Bronchial epithelial cell (primary cell): ENCODE measurements around the gene PTPRN2. TPM values are rescaled to one million over a fixed set of nuclear protein-coding genes. Genes with fewer than 3 reads are reported as not detected.

Experiments
- DNase-seq: peaks from one replicate; pipeline ENCODE4 v3.0.0-alpha.2; 2010; ENCODE audit warnings: low read depth
- FAIRE-seq: peaks from 2 replicates; lab custom pipeline; 2011; peaks lifted over from hg19 to GRCh38; lab: Jason Lieb, UNC
- H3K27me3 ChIP-seq: 2 replicates; pipeline ENCODE4 v1.5.1; 2011; ENCODE audit warnings: low read length; ENCODE audit not compliant: control insufficient read depth, insufficient read depth
- H3K36me3 ChIP-seq: 2 replicates; pipeline ENCODE4 v1.5.1; 2011; ENCODE audit warnings: low read length; ENCODE audit not compliant: control insufficient read depth, insufficient read depth
- H3K4me3 ChIP-seq: 2 replicates; pipeline ENCODE4 v1.5.1; 2011; ENCODE audit warnings: mild to moderate bottlenecking, low read depth, low read length, control low read depth
- total RNA-seq: library from RNA; depleted of rRNA; stranded (reverse); fragments of >200 nt; gene quantifications from 2 replicates; pipeline ENCODE4 v1.2.1, GENCODE V29; 2014
- TF ChIP-seq, protein P1 (sequence below): IDR thresholded peaks from 2 replicates; pipeline ENCODE4 v1.5.1; 2011; ENCODE audit warnings: mild to moderate bottlenecking, moderate library complexity, low read length, control low read depth, inconsistent platforms; ENCODE audit not compliant: insufficient read depth, severe bottlenecking

The PTPRN2 gene
- total RNA-seq, 1 donor from 2014 or later, result 1.1 TPM

DNA sequence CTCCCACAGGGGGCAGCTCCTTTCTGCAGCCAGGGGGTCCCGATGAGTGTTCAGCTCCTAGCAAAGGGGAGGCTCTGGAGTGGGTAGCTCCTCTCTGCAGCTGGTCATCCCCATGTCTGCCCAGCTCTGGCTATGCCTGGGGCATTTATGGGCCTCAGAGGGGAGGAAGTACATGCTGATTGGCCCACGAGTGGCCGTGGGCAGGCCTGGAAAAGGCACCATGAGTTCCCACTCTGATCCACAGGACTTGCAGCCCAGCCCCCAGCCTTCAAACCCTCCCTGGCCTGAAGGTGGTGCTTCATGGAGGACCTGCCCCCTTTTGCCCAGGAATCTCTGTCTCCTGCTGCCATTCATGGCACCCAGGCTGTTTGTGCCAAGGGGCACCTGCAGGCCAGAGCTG is 982.0 kb downstream of the PTPRN2 start:
- no peak for DNase-seq
- Histone ChIP-seq H3K4me3 (no peak overlapping the region), H3K36me3 (no peaks in the 10 kb centered on the region), H3K27me3 (no peaks in the 10 kb centered on the region)
- no peak for FAIRE-seq
- TF ChIP-seq, protein P1, sequence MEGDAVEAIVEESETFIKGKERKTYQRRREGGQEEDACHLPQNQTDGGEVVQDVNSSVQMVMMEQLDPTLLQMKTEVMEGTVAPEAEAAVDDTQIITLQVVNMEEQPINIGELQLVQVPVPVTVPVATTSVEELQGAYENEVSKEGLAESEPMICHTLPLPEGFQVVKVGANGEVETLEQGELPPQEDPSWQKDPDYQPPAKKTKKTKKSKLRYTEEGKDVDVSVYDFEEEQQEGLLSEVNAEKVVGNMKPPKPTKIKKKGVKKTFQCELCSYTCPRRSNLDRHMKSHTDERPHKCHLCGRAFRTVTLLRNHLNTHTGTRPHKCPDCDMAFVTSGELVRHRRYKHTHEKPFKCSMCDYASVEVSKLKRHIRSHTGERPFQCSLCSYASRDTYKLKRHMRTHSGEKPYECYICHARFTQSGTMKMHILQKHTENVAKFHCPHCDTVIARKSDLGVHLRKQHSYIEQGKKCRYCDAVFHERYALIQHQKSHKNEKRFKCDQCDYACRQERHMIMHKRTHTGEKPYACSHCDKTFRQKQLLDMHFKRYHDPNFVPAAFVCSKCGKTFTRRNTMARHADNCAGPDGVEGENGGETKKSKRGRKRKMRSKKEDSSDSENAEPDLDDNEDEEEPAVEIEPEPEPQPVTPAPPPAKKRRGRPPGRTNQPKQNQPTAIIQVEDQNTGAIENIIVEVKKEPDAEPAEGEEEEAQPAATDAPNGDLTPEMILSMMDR, result no peak

DNA sequence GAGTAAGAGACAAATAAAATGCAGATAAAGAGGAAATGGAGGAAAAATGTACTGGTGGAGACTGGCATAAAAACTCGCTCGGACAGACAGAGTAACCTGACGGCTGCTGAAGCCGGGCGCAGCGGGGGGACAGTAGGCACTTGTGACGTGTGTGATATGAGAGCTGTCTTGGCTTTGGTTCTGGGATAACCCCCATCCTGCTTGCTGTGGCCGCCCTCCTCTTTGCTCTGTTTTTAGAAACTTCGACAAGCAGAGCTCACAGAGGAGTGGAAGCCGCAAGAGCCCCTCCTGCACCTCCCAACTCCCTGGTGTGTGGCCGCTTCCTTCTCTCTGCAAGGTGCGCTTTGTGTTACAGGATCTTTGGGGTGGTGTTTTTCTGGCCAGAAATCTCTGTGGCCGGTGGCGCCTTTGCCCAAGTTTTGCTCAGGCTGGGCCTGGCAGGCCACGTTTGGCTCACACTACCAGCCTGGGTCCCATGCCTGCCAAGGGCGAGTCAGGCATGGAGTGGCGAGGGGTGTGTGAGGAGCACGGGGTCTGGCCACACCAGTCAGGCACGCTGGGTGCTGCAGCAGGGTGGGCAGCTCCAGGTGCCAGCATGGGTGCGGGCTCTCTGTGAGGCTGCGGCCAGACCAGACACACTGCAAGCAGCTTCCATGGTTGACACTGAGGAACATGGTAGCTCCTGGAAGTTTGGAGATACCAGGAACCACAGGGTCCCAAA is 982.8 kb downstream of the PTPRN2 start:
- Histone ChIP-seq H3K27me3 (no peaks in the 10 kb centered on the region), H3K36me3 (no peaks in the 10 kb centered on the region), H3K4me3 (no peak overlapping the region)
- DNase-seq, result no peak
- TF ChIP-seq, protein P1, result no peak
- no peak for FAIRE-seq

DNA sequence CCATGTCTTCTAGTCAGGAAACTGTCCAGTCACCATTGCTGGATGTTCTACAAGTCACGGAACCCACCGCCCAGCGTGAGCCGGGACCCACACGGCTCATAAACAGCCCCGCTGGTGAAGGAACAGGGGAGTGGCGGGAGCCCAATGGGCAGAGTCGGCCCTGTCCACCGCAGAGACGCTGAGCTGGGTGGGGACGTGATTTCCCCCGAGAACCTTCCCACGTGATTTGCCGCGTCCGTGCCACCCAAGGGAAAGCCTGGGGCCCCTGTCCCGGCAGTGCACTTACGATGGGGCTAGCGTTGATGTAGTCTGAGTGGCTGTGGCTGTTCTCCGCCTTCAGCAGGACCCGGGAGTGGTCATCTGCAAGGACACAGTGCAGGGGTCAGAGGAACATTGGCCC is 983.9 kb downstream of the PTPRN2 start:
- no peak for FAIRE-seq
- no peak for DNase-seq
- TF ChIP-seq, protein P1, result no peak
- no peaks in the 10 kb centered on the region for H3K36me3 ChIP-seq
- H3K4me3 ChIP-seq, result no peak overlapping the region
- H3K27me3 ChIP-seq, result no peaks in the 10 kb centered on the region

DNA sequence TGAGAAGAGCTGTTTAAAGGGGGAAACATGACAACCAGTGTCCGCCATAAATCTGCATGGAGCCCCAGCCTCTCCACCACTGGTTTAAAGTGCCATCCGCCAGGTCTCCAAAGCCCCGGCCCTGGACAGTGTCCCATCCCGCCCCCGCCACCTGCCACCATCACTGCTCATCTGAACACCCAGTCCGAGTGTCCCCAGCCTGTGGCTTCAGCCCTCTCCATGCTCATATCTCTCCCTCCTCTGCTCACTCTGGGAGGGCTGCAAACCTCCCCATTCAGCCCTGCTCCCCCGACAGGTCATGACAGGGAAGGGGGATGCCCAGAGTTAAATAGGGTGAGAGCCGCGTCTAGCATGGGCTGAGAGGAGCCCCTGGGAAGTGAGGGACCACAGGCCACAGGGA is 984.6 kb downstream of the PTPRN2 start:
- DNase-seq (no peak), FAIRE-seq (no peak)
- H3K4me3 ChIP-seq, result no peak overlapping the region
- no peaks in the 10 kb centered on the region for H3K36me3 ChIP-seq
- no peaks in the 10 kb centered on the region for H3K27me3 ChIP-seq
- TF ChIP-seq, protein P1, result no peak

DNA sequence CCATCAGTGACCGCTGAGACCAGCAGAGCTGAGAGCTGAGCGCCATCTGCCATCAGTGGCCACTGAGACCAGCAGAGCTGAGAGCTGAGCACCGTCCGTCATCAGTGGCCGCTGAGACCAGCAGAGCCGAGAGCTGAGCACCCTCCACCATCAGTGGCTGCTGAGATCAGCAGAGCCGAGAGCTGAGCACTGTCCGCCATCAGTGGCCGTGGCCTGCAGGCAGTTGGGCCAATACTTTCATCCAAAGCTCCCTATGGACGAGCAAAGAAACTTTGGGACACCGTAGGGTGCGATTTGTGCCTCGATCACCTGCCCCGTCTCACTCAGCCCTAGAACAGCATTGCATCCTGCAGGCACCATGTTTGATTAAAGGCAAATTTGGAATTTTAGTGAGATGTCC is 985.0 kb downstream of the PTPRN2 start:
- TF ChIP-seq, protein P1, result no peak
- H3K27me3 ChIP-seq, result no peaks in the 10 kb centered on the region
- no peak for DNase-seq
- no peaks in the 10 kb centered on the region for H3K36me3 ChIP-seq
- no peak overlapping the region for H3K4me3 ChIP-seq
- FAIRE-seq, result no peak

DNA sequence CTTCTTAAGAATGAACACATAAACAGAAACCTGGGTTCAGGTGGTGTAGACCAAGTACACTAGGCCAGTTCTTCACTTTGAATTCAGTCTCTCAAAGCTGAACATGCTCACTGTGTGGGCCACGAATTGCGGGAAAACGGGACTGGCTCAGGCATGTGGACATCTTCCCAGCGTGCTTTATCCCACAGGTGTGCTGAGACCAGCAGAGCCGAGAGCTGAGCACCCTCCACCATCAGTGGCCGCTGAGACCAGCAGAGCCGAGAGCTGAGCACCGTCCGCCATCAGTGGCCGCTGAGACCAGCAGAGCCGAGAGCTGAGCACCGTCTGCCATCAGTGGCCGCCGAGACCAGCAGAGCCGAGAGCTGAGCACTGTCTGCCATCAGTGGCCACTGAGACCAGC is 985.5 kb downstream of the PTPRN2 start:
- H3K36me3 ChIP-seq, result no peaks in the 10 kb centered on the region
- no peak overlapping the region for H3K4me3 ChIP-seq
- TF ChIP-seq, protein P1, result no peak
- no peaks in the 10 kb centered on the region for H3K27me3 ChIP-seq
- no peak for DNase-seq
- FAIRE-seq, result no peak
